ENCODE measurements around the gene UBASH3B. TPM values are rescaled to one million over a fixed set of nuclear protein-coding genes. Genes with fewer than 3 reads are reported as not detected.
"Not testable (repeated sequence)": the region's sequence is repeated elsewhere in the genome, so short reads cannot be mapped to it uniquely, and the experiment has no call there.

The UBASH3B gene
- total and polyA plus RNA-seq, 8 donors, result 0.58 to 60.5 (median 3.1) TPM

DNA sequence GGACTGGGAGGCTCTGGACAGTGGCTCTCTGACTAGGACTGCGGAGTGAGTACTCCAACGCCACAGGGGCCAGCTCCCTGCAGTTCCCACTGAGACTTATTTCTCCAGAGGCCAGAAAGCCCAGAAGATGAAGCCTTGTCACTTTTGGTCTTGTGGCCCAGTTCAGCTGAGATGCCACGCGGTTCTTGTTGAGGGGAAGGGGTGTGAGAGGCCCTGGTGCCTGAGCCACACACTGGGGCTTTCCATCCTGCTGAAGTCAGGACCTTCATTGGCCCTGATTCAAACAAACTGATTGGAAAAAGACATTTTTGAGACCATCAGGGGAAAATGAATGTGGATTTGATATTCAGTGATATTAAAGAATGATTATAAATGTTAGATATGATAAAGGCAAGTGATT is 73.6 kb downstream of the UBASH3B start:
- DNase-seq, result no peak
- intact Hi-C loops (cut with DNase I; ENCODE audit: low total_unique reads), result no loop called here
- H3K4me1 ChIP-seq, result peaks cover 0 to 16% (median 13%) of the 10 kb centered on the region in 4 donors
- no peak for TF ChIP-seq POLR2AphosphoS5 (IDR thresholded peaks at IDR 0.05)
- TF ChIP-seq EP300 (IDR thresholded peaks at IDR 0.05), result no peak
- TF ChIP-seq CTCF (IDR thresholded peaks at IDR 0.05), result no peak
- no peak for TF ChIP-seq POLR2A (IDR thresholded peaks at IDR 0.05)
- H3K4me3 ChIP-seq, result no peak overlapping the region
- WGBS, 5 donors, result 80 to 92% (median 89%) methylated on average over 4 of the region's 4 CpGs
- no peaks in the 10 kb centered on the region for H3K27me3 ChIP-seq
- no peak overlapping the region for H3K27ac ChIP-seq
- no peaks in the 10 kb centered on the region for H3K9me3 ChIP-seq
- no peaks in the 10 kb centered on the region for H3K36me3 ChIP-seq

GRCh38 chr11:122730694-122731093 is 75.2 kb downstream of the UBASH3B start:
- H3K9me3 ChIP-seq; H3K4me3 ChIP-seq; H3K27me3 ChIP-seq; intact Hi-C loops (cut with DNase I; ENCODE audit: low total_unique reads); H3K27ac ChIP-seq; DNase-seq; H3K36me3 ChIP-seq: not testable (repeated sequence)
- H3K4me1 ChIP-seq, result peaks cover 0 to 18% (median 13%) of the 10 kb centered on the region in 4 donors
- WGBS, 5 donors, result 93 to 98% (median 96%) methylated on average over 8 of the region's 8 CpGs

DNA sequence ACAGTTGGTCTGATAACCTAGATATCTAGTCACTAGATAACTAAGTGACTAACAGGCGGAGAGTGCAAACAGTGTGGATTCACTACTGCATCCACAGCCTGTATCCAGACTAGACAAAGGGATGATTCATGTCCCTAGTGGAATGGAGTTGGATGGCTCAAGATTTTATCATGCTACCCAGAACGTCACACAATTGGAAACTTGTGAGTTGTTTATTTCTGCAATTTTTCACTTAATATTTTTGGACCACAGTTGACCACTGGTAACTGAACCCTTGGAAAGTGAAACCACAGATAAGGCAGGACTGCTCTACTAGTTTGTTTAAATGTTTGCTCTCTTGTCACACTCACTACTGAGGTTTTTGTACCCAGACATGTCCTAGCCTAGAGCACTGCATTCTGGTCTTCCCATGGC is 76.0 kb downstream of the UBASH3B start:
- Histone ChIP-seq H3K4me3 (no peak overlapping the region), H3K4me1 (peaks cover 0 to 17% (median 12%) of the 10 kb centered on the region in 4 donors), H3K36me3 (no peaks in the 10 kb centered on the region), H3K27ac (no peak overlapping the region), H3K9me3 (no peaks in the 10 kb centered on the region), H3K27me3 (no peaks in the 10 kb centered on the region)
- WGBS, 5 donors, result 71 to 85% (median 76%) methylated on average over 2 of the region's 2 CpGs
- TF ChIP-seq EP300 (IDR thresholded peaks at IDR 0.05) (no peak), CTCF (IDR thresholded peaks at IDR 0.05) (no peak), POLR2AphosphoS5 (IDR thresholded peaks at IDR 0.05) (no peak), POLR2A (IDR thresholded peaks at IDR 0.05) (no peak)
- intact Hi-C loops (cut with DNase I; ENCODE audit: low total_unique reads), result no loop called here
- DNase-seq, result no peak

GRCh38 chr11:122732342-122733315 is 77.1 kb downstream of the UBASH3B start:
- DNase-seq, result no peak
- H3K4me3 ChIP-seq, result no peak overlapping the region
- no peaks in the 10 kb centered on the region for H3K36me3 ChIP-seq
- intact Hi-C loops (cut with DNase I; ENCODE audit: low total_unique reads), result no loop called here
- peaks cover 0 to 7% (median 6%) of the 10 kb centered on the region in 4 donors for H3K4me1 ChIP-seq
- no peaks in the 10 kb centered on the region for H3K27me3 ChIP-seq
- H3K9me3 ChIP-seq, result no peaks in the 10 kb centered on the region
- WGBS, 5 donors, result 56 to 68% (median 57%) methylated on average over 8 of the region's 8 CpGs
- H3K27ac ChIP-seq, result no peak overlapping the region
- TF ChIP-seq CTCF (IDR thresholded peaks at IDR 0.05) (no peak), POLR2A (IDR thresholded peaks at IDR 0.05) (no peak), POLR2AphosphoS5 (IDR thresholded peaks at IDR 0.05) (no peak)

DNA sequence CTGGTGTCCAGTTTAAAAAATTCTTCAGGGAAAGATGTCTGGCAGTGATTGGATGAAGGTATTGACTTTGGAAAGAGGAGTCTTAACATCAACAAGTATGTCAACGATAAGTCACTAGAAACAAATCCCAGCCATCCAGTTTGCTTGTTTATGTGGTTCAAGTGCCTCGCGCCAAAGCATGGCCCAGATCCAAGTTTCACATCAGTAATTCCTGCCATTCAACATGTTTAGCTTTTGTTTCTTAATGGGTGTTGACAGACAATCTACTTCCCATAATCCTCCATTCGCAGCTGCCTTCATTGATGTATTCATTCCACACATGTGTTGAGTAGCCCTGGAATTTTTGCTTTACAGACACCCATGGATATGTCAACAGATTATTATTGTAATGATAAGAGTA is 77.8 kb downstream of the UBASH3B start:
- no peaks in the 10 kb centered on the region for H3K27me3 ChIP-seq
- WGBS, 5 donors, result 47 to 53% (median 49%) methylated on average over 4 of the region's 4 CpGs
- no peak overlapping the region for H3K27ac ChIP-seq
- no peak for TF ChIP-seq CTCF (IDR thresholded peaks at IDR 0.05)
- no peaks in the 10 kb centered on the region for H3K36me3 ChIP-seq
- intact Hi-C loops (cut with DNase I; ENCODE audit: low total_unique reads), result no loop called here
- H3K4me3 ChIP-seq, result no peak overlapping the region
- H3K4me1 ChIP-seq, result peaks cover 0 to 7% (median under 1%) of the 10 kb centered on the region in 4 donors
- DNase-seq, result peak in 1 of 2 donors; percentile 64
- H3K9me3 ChIP-seq, result no peaks in the 10 kb centered on the region
